K562 (cell line): ENCODE data around the gene MEIKIN. TPM values are rescaled to one million over a fixed set of nuclear protein-coding genes. Genes with fewer than 3 reads are reported as not detected.
A peak's percentile ranks its signal among the peaks of the same experiment; 100 is the strongest.

Experiments
- ADNP ChIP-seq: fragments of 200-800 bp; sonication (Bioruptor generic); IDR thresholded peaks from 2 replicates; pipeline ENCODE4 v1.6.1; 2016; ENCODE audit warnings: missing genetic modification characterization, missing compliant biosample characterization
- CEBPZ ChIP-seq: fragments of 150-350 bp; IDR thresholded peaks from 2 replicates; pipeline ENCODE4 v1.6.1; 2014; ENCODE audit warnings: low read depth, mild to moderate bottlenecking, low read length, borderline replicate concordance
- CHD4 ChIP-seq: fragments of 200-600 bp; sonication (generic); IDR thresholded peaks from 3 replicates; pipeline ENCODE4 v1.6.1; 2012; ENCODE audit warnings: low read depth, mild to moderate bottlenecking, mixed read lengths, low read length, inconsistent platforms; ENCODE audit not compliant: insufficient read depth, insufficient replicate concordance, poor library complexity, severe bottlenecking
- CREB5 ChIP-seq: fragments of 250-450 bp; sonication (Bioruptor Pico); IDR thresholded peaks from 2 replicates; pipeline ENCODE4 v1.5.0; 2020; ENCODE audit warnings: mild to moderate bottlenecking
- ELF2 ChIP-seq: fragments of 250-450 bp; sonication (Bioruptor Pico); IDR thresholded peaks from 2 replicates; pipeline ENCODE4 v1.5.0; 2021; ENCODE audit warnings: mild to moderate bottlenecking
- EZH2 ChIP-seq: IDR thresholded peaks from 2 replicates; pipeline ENCODE4 v1.6.1; 2012; ENCODE audit warnings: low read depth, mild to moderate bottlenecking, inconsistent platforms, low read length, borderline replicate concordance
- FOXK1 ChIP-seq: sonication (generic); formaldehyde crosslinking; IDR thresholded peaks from 2 replicates; pipeline ENCODE4 v1.8.0; 2022; ENCODE audit warnings: missing genetic modification reagents, mild to moderate bottlenecking, borderline replicate concordance
- GATA2 ChIP-seq: sonication (generic); formaldehyde crosslinking; IDR thresholded peaks from 2 replicates; pipeline ENCODE4 v1.4.0; 2020; ENCODE audit warnings: mild to moderate bottlenecking, missing genetic modification reagents
- GTF2E2 ChIP-seq: fragments of 200-800 bp; sonication (Bioruptor generic); IDR thresholded peaks from 2 replicates; pipeline ENCODE4 v1.6.1; 2016; ENCODE audit warnings: missing genetic modification characterization, missing compliant biosample characterization
- HCFC1 ChIP-seq: IDR thresholded peaks from 2 replicates; pipeline ENCODE4 v1.6.1; 2012; ENCODE audit warnings: low read depth, low read length, improper control_type of control experiment
- MLLT1 ChIP-seq, 2 experiments: fragments of 450-650 bp; IDR thresholded peaks; 2 replicates each; pipeline ENCODE4 v1.6.1; 2016
- NFIC ChIP-seq: fragments of 450-650 bp; IDR thresholded peaks from 2 replicates; pipeline ENCODE4 v1.6.1; 2017; ENCODE audit warnings: mild to moderate bottlenecking, inconsistent platforms
- SMARCA5 ChIP-seq: fragments of 450-650 bp; IDR thresholded peaks from 2 replicates; pipeline ENCODE4 v1.6.1; 2016
- THAP12 ChIP-seq: fragments of 250-450 bp; sonication (Bioruptor Pico); IDR thresholded peaks from 2 replicates; pipeline ENCODE4 v1.9.0; 2021; ENCODE audit warnings: mild to moderate bottlenecking, inconsistent platforms
- TRIM25 ChIP-seq: fragments of 450-650 bp; IDR thresholded peaks from 2 replicates; pipeline ENCODE4 v1.7.0; 2016; ENCODE audit warnings: borderline replicate concordance
- ZNF232 ChIP-seq: sonication (generic); formaldehyde crosslinking; IDR thresholded peaks from 2 replicates; pipeline ENCODE4 v1.8.0; 2022; ENCODE audit warnings: mild to moderate bottlenecking, missing genetic modification reagents
- polyA plus RNA-seq, 8 experiments: library from polyadenylated mRNA; depleted of rRNA in 4 of 8; stranded (reverse) in 5 of 8; unstranded in 3 of 8; fragments of >200 nt; fragmentation: Nextera tagmentation in 2 of 8; fragmentation: Illumina TruSeq in 1 of 8; extraction: Ambion mirVana in 2 of 8; extraction: Trizol in 1 of 8; gene quantifications; 2 replicates each; pipeline versions ENCODE4 v1.2.1 to v1.2.3, GENCODE V29; 2011 to 2014; ENCODE audit warnings: inconsistent platforms in 1 of 8, missing spikeins in 1 of 8
- total RNA-seq, 7 experiments: library from RNA; depleted of rRNA in 6 of 7; stranded (reverse); fragments of >200 nt in 6 of 7; fragmentation: Illumina TruSeq in 2 of 7; extraction: Trizol in 2 of 7; gene quantifications; 2 replicates each; pipeline versions ENCODE4 v1.2.1 to v1.2.3, GENCODE V29; 2011 to 2021; ENCODE audit warnings: low replicate concordance in 1 of 7

Gene MEIKIN
- total and polyA plus RNA-seq, 9 of the 15 experiments (the other 6 are each of a cell fraction or from before 2014, with no cell fraction given), result 0.18 TPM; not detected in 8

- TF ChIP-seq CREB5 (CRISPR knock-in tag) (no peak), CHD4 (no peak), GATA2 (CRISPR knock-in tag) (no peak), FOXK1 (CRISPR knock-in tag) (peak; percentile 92), THAP12 (peak; percentile 29; the same call in 1 of the 2 replicates), TRIM25 (no peak), CEBPZ (no peak), HCFC1 (peak; percentile 58; the same call in 1 of the 2 replicates), MLLT1 (IDR thresholded peaks at IDR 0.05) (peak in 1 of 2 experiments; percentile 53; a peak in 1 of 4 replicates), NFIC (0 out of 2 replicates have a peak, but pooled peaks have one; percentile 23), GTF2E2 (tag) (peak; percentile 96), ZNF232 (peak; percentile 95), SMARCA5 (no peak), ADNP (no peak), EZH2 (no peak), ELF2 (CRISPR knock-in tag) (peak; percentile 31; the same call in 1 of the 2 replicates)
Measured at GRCh38 chr5:131796793-131797693, 148.4 kb downstream of the MEIKIN start, which contains the start of gene FNIP1 (continued).
